Subcutaneous adipose tissue (tissue), 4 donors: Measurements from ENCODE around the gene CACNA2D2. TPM values are rescaled to one million over a fixed set of nuclear protein-coding genes. Genes with fewer than 3 reads are reported as not detected.

Source experiments
- total RNA-seq, 4 donors: library from RNA; depleted of rRNA; stranded (reverse); fragments of >200 nt; gene quantifications; one replicate each; pipeline ENCODE4 v1.1.0, GENCODE V29; 2016
- TF ChIP-seq, protein P1 (sequence below): fragments of 450-650 bp; IDR thresholded peaks from one replicate; pipeline ENCODE4 v1.5.1; 2016; ENCODE audit warnings: low read depth, mild to moderate bottlenecking, control low read depth, antibody characterized with exemption, moderate library complexity

The CACNA2D2 gene
- total RNA-seq, 4 donors from 2014 or later = 0.65 to 1.7 (median 0.66) TPM; not detected in 1

DNA sequence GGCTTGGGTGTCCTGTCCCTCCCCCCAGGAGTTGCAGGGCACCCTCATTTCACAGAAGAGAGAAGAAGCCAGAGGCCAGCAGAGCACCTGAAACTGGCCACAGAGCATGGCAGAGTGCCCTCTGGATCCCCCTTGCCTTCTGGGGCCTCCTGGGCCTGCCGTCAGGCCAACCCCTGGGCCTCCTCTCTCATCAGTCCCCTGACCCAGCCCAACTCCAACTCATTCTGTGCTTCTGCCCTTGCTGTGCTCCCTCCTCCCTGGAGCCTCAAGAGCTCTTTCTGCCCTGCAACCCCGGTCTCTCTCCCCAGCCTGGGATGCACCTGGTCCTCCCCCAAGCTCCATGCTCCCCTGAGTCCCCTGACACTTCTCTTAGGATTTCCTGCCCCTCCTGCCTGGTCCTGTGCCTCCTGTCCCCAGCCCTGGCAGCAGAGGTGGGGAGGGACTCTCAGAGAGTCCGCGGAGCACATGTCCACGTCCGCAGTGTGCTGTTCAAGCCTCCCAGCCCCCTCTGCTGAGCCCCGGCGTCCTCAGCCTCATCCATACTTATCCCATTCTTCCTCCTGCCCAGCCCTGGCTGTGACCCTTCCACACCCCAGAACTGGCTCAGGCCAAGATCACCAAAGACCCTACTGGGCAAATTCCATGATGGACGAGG lies 30.5 kb upstream of the CACNA2D2 start:
- TF ChIP-seq, protein P1, sequence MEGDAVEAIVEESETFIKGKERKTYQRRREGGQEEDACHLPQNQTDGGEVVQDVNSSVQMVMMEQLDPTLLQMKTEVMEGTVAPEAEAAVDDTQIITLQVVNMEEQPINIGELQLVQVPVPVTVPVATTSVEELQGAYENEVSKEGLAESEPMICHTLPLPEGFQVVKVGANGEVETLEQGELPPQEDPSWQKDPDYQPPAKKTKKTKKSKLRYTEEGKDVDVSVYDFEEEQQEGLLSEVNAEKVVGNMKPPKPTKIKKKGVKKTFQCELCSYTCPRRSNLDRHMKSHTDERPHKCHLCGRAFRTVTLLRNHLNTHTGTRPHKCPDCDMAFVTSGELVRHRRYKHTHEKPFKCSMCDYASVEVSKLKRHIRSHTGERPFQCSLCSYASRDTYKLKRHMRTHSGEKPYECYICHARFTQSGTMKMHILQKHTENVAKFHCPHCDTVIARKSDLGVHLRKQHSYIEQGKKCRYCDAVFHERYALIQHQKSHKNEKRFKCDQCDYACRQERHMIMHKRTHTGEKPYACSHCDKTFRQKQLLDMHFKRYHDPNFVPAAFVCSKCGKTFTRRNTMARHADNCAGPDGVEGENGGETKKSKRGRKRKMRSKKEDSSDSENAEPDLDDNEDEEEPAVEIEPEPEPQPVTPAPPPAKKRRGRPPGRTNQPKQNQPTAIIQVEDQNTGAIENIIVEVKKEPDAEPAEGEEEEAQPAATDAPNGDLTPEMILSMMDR = no peak

DNA sequence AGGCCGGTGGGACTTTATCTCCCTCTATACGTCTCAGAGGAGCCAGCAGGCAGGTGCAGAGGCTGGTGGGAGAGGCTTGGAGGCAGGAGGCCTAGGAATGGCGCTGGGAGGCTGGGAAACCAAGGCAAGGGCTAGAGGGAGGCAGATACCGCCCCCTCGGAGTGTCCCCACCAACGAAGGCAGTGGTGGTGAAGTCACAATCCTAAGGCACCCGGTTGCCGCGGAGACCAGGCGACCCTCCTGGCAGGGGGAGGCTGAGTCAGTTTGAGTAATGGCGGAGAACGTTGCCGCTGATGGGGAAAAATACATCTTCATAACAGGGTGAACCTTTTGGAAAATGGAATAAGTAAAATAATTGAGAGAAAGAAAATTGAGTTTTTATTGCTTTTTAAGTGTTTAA lies 29.9 kb upstream of the CACNA2D2 start:
- TF ChIP-seq, protein P1 = no peak

DNA sequence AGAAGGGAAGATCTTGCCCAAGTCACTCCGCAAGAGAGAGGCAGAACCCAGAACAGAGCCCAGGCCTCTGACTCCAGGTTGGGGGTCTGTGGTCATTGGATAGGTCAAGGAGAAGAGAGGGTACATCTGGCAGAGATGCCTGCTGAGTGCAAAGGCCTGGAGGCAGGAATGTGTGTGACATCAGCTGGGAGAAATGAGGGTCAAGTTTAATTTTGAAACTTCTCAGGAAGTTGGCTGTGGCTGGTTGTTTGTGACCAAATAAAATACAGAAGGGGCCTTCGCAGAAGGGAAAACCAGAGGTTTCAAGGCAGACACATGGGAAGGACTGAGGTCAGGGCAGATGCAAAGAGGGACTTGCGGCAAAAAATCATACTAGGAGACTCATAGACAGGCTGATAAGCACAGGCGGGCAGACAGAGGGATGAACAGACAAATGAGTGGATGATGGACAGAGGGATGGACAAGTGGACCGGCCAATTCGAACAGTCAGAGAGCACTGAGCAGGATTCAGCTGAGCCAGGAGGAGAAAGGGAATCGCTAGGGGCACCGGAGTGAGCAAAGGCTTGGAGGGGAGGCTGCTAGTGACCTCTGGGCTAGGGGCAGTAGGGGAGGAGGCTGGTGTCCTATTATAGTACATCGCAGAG lies 28.8 kb upstream of the CACNA2D2 start:
- TF ChIP-seq, protein P1 = no peak

DNA sequence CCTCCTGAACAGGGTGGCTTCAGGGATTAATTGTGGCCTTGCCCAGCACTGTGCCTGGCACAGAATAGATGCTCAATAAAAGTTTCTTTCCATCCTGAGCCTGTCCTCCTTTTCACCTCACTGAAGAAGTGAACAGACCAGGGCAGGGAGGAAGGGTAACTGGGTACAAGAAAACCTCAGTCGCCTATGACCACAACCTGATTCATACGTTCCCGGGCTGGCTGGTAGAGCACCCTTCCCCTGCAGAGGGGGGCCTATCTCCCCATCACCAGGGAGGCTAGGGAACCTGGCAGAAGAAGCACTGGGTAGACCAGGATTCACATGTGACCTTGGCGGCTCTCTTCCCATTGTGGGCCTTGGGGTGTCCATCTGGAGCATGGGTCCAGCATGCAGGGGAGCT lies 27.8 kb upstream of the CACNA2D2 start:
- TF ChIP-seq, protein P1 = no peak

DNA sequence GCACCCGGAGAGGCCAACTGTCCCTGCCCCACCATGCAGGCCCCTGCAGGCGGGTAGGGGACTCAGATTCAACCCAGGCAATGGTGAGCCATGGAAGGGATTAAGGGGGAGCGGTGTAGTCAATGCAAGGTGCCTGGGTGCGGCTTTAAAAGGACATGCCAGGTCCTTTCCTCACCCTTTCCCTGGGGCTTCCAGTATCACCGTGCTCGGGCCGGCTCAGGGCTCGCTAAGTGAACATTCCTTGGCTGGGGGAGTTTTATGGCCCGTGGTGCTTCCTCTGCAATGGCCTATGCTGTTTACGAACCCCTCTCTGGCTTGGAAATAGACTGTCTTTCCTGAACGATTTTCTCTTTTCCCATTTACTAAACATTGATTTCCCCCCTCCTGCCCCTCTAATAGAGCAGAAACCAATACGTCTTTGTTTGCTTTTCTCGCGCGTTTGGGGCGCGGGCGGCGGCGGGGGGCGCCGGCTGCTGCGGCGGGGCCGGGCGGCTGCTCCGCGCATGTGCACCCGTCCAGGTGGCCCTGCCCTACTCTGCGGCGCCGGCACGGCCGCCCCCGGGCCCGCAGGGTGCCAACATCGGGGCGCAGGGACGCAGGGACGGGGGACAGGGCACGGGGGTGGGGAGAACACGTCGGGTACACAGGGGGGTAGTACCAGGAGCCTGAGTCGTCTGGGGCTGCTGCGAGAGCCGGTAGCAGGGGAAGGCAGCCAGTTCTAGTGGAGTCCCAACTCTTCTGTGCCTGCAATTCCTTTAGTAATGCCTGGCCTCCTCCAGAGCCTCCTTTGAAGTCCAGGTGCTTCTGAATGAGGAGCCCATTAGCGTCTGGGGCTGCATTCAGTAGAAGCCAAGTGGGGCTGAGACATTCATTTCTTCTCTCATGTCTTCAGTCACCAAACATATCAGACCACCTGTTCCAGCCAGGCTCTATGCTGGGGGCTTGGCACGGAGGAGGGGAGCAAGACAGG lies 26.9 kb upstream of the CACNA2D2 start:
- TF ChIP-seq, protein P1 = no peak

DNA sequence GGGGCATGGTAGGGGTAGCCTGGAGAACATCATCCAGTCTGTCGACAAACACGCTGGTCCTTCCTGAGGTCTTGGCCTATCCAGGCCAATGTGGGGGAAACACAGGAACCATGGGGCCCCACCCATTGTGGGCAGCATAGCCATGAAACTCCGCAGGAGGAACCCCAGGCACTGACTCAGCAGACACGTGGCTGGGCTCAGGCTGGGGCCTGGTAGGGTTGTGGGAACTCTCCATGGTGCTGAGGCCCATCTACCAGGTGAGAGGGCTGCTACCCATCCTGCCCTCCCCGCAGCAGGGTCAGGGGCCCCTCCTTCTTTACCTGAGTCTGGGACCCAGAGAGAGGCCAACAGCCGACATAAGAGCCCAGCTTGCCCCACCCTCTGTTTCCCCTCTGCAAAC lies 22.6 kb upstream of the CACNA2D2 start:
- TF ChIP-seq, protein P1 = no peak
